Right ventricle myocardium superior (tissue), 1 donor: Measurements from ENCODE around the gene FRS3. TPM values are rescaled to one million over a fixed set of nuclear protein-coding genes. Genes with fewer than 3 reads are reported as not detected.
"Not testable (repeated sequence)": the region's sequence is repeated elsewhere in the genome, so short reads cannot be mapped to it uniquely, and the experiment has no call there.

ENCODE experiments used
- ATAC-seq: fragments of 200-7000 bp; cut with Tn5 transposase; one replicate; pipeline ENCODE4 v1.9.1; 2020; ENCODE audit warnings: mild to moderate bottlenecking; ENCODE audit not compliant: poor library complexity
- DNase-seq: peaks from one replicate; pipeline ENCODE4 v3.0.0-alpha.2; 2020
- intact Hi-C: fragments of 100-400 bp; cut with DNase I; formaldehyde crosslinking; loops from one replicate; pipeline ENCODE4 v1.11.2; 2022
- long read RNA-seq: library from polyadenylated mRNA; unstranded; transcript quantifications from one replicate; pipeline ENCODE4 v2.0.0, GENCODE V29; 2021
- total RNA-seq: library from RNA; stranded (reverse); fragmentation: NEBNext Ultra II Directional; extraction: Animal tissue kit (Norgen Biotek cat#: 25700); gene quantifications from one replicate; pipeline ENCODE4 v1.2.1, GENCODE V29; 2021
- donor health status: DM: no; HTN: yes; CAD: no; lungs with severe emphysema.

FRS3 gene
- total RNA-seq = 4.8 TPM
- long read RNA-seq, transcript FRS3-202 (7 exons, 2,174 nt) = major isoform, 14 of 22 reads
- long read RNA-seq, partial matches to known transcripts = 1 of 22 reads
- long read RNA-seq, other reads (novel, unspliced or antisense) = 6 of 22 reads

DNA sequence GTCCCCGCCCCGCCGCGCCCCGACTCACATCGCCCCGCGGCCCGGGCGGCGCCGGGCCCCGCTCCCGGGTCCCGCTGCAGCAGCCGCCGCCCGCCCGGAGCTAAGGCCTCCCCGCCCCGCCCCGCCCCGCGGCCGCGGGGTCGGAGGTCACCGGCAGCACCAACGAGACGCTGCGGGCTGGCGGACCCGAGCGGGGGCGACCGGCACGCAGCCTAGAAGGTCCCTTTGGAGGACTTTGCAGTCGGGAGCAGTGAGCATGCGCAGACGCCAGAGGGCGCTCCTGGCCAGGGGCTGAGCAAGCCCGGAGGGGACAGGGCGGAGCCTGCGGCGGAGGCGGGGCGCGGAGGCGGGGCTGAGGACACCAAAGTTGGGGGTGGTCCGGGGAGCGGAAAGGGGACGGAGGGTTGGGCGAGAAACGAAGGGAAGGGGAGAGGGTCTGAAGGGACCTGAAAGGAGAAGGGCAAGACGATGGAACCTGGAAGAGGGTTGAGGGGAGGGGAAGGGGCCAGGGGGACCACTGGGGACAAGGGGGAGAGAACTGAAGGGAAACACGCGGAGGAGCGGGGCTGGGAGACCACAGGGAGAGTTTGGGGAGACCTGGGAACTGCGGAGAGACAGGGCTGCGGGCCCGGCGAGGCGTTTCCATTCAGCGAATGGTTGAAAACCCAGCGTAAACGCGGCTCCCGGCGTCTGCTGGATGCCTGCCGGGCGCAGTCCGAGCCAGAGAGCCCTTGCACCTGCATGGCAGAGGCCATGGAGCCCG is at the start of gene FRS3:
TSS of gene FRS3 (minus strand) at position 113 of the 763 bp plus-strand sequence. CDS start 2,913 bp downstream, outside the sequence.
- intact Hi-C loops = loop anchor here (5.0 to 10.0 kb wide), 3 partner anchors 175 to 385 kb away; no protein-coding TSS in a partner anchor
- DNase-seq = peak; percentile 99
- peak; percentile 96 for ATAC-seq

GRCh38 chr6:41826343-41827022 is 46.8 kb upstream of the FRS3 start:
- intact Hi-C loops = no loop called here
- DNase-seq = no peak
- ATAC-seq = no peak

DNA sequence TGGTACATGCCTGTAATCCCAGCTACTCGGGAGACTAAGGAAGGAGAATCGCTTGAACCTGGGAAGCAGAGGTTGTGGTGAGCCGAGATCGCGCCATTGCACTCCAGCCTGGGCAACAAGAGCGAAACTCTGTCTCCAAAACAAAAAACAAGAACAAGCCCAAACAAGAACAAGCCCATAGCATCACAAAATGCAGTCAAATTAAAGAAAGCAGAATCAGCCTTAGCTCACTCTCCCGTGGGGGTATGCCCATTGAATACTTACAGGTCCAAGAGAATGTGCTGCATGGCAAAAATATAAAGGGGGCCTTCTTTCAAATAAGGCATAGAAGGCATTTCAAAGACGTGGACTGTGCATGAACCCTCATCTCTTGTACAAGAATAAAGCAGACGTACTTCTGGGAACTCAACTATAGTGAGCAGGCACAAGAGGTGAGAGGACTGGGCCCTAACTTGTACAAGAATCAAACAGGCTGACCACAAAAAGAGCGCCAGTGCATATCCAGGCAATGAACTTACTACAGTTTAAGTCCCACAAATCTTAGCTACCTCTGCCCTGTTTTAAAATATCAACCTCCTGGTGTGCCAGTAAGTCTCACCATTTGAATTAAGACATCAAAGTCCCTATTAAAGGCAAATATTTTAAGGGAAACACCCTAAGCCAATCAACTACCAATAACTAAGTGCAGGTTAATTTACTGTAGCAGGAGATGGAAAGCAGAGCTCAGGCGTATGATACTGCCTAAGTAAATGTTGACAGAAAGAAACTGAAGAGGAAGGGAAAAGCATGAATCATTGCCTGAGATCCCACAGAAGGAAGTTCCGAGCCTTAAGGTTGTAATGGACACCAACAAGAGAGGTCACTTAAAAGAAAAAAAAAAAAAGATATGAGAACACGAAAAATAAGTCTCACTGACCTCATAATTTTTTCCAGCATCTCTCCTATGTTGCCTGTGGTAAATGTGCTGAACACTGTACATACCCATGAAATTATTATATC is 45.2 kb upstream of the FRS3 start:
- intact Hi-C loops = no loop called here
- no peak for ATAC-seq

GRCh38 chr6:41823178-41823577 is 43.5 kb upstream of the FRS3 start:
- intact Hi-C loops = no loop called here
- ATAC-seq = no peak
- no peak for DNase-seq

More for the DNA sequence above, 45.2 kb upstream of the FRS3 start:
- DNase-seq = no peak

DNA sequence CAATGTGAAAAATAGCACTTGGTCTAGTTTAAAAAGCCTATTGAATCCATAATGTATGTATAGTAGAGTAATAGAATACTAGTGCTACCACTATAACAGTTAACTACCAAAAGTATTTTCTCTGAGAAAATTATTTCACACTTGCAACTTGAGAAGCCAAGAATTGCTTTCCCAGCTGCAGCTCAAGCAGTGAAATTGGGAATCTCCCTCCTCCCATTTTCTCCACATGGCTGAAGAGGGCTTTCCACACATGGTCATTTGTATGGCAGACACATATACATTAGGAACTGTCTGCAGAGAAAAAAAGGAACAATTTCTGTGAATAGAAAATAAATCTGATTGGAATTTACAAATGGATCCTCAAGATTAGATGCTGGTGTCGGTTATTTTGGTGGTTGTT is 42.3 kb upstream of the FRS3 start:
- DNase-seq (no peak), ATAC-seq (no peak)
- intact Hi-C loops = no loop called here

DNA sequence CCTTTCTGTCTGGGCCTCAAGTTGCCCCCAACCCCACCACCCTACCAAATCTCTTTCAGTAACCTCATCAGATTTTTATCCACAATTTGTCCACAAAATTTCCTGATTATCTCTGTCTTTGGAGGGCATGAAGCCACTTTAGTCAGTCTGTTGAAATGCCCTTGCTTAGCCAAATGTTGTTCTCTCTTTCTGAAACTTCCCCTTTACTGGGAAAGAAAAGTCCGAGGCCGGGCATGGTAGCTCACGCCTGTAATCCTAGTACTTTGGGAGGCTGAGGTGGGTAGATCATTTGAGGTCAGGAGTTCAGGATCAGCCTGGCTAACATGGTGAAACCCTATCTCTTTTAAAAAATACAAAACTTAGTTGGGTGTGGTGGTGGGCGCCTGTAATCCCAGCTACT is 41.6 kb upstream of the FRS3 start:
- intact Hi-C loops = no loop called here
- no peak for DNase-seq
- ATAC-seq = no peak

GRCh38 chr6:41818271-41819054 is 38.8 kb upstream of the FRS3 start:
- intact Hi-C loops = no loop called here

GRCh38 chr6:41815587-41815986 is 35.9 kb upstream of the FRS3 start:
- no peak for DNase-seq
- intact Hi-C loops = no loop called here
- peak; percentile 82 for ATAC-seq

More at GRCh38 chr6:41818271-41819054, 38.8 kb upstream of the FRS3 start:
- no peak for ATAC-seq
- no peak for DNase-seq

- DNase-seq = no peak
- intact Hi-C loops = no loop called here
- ATAC-seq = peak; percentile 26
Measured at GRCh38 chr6:41814629-41815028, 34.9 kb upstream of the FRS3 start.

GRCh38 chr6:41813956-41814355 is 34.3 kb upstream of the FRS3 start:
- DNase-seq = no peak
- intact Hi-C loops = no loop called here
- peak; percentile 61 for ATAC-seq

DNA sequence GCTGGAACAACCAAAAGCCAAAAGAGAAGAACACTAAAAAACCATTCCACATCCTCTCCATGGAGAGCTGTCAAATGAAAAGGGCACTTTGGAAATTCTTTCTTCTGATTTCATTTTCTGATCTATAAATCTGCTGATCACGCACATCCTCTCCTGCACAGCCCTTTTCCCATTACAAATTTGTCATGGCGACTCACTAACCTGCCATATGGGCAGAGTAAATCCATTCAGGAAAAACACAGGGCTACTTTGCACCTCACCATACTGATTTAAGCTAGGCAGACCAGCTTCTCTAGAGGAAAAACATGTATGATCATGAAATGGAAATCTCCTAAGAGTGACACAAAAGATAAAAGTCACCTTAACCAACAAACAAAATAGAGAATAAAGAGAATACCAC is 33.8 kb upstream of the FRS3 start:
- no peak for ATAC-seq
- intact Hi-C loops = no loop called here
- DNase-seq = no peak

GRCh38 chr6:41811946-41812345 is 32.2 kb upstream of the FRS3 start:
- DNase-seq, intact Hi-C loops, ATAC-seq: not testable (repeated sequence)

- intact Hi-C loops = no loop called here
- ATAC-seq = no peak
- DNase-seq = no peak
Measured at GRCh38 chr6:41811095-41811494, 31.4 kb upstream of the FRS3 start.

- intact Hi-C loops = no loop called here
- ATAC-seq (no peak), DNase-seq (no peak)
Measured at GRCh38 chr6:41805830-41806774, 26.4 kb upstream of the FRS3 start.

- DNase-seq = no peak
- ATAC-seq = no peak
- intact Hi-C loops = no loop called here
Measured at GRCh38 chr6:41801380-41801779, 21.7 kb upstream of the FRS3 start.

DNA sequence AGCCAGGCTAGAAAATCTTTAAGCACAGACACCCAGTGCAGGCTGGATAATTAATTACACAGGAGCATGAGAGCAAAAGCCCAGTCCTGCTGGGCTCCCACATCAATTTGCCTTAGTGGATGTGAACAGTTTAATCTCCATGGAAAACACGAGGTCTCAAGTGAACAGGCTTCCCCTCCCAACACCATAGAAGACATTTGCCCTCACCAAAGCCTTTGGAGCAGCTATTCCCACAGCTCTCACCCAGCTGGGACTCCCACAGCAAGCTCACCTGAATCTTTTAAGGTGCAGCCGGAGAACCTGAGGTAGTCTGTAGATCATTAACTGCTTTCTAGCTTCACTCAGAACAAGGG is 19.8 kb upstream of the FRS3 start:
- intact Hi-C loops = loop anchor here (10.0 kb wide), 1 partner anchor 95 kb away; the partner anchor contains the start of gene USP49
- ATAC-seq (no peak), DNase-seq (no peak)
